Uterus (tissue), 2 donors: ENCODE data around the gene LOX.

ENCODE experiments used
- CTCF ChIP-seq, 4 experiments: fragments of 200-600 bp in 2 of 4; fragments of 450-650 bp in 2 of 4; sonication (generic) in 2 of 4; IDR thresholded peaks; one replicate each; pipeline ENCODE4 v1.5.1; 2016 to 2019; ENCODE audit warnings: antibody characterized with exemption in 4 of 4, mild to moderate bottlenecking in 2 of 4, moderate library complexity in 1 of 4
- POLR2A ChIP-seq, 2 donors: fragments of 450-650 bp; IDR thresholded peaks; one replicate each; pipeline ENCODE4 v1.6.1; 2016; ENCODE audit warnings: antibody characterized with exemption in 2 of 2, mild to moderate bottlenecking in 1 of 2, moderate library complexity in 1 of 2

GRCh38 chr5:122126177-122126755 is 48.2 kb upstream of the LOX start:
- TF ChIP-seq CTCF (IDR thresholded peaks at IDR 0.05) (no peak), POLR2A (IDR thresholded peaks at IDR 0.05) (no peak)
